Medulla oblongata (tissue), 1 donor: ENCODE measurements around the gene ZNF77.
A peak's percentile ranks its signal among the peaks of the same experiment; 100 is the strongest.
"Not testable (repeated sequence)": the region's sequence is repeated elsewhere in the genome, so short reads cannot be mapped to it uniquely, and the experiment has no call there.

Source experiments
- DNase-seq: peaks from one replicate; pipeline ENCODE4 v3.0.0-alpha.2; 2015; ENCODE audit errors: extremely low spot score

Gene ZNF77

DNA sequence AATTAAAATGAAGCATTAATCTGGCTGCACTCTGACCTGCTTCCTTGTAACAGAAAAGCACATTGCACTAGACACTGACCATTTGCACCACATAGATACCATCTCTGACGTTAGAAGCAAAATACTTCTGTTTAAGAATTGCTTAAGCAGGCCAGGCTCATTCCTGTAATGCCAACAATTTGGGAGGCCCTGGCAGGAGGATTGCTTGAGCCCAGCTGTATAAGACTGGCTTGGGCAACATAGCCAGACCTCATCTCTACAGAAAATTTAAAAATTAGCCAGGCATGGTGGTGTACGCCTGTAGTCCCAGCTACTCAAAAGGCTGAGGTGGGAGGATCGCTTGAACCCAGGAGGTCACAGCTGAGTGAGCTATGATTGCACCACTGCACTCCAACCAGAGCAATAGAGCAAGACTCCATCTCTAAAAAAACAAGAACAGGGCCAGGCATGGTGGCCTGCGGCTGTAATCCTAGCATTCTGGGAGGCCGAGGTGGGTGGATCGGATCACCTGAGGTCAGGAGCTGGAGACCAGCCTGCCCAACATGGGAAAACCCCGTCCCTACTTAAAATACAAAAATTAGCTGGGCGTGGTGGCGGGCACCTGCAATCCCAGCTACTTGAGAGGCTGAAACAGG is 25.5 kb upstream of the ZNF77 start:
- DNase-seq, result no peak

DNA sequence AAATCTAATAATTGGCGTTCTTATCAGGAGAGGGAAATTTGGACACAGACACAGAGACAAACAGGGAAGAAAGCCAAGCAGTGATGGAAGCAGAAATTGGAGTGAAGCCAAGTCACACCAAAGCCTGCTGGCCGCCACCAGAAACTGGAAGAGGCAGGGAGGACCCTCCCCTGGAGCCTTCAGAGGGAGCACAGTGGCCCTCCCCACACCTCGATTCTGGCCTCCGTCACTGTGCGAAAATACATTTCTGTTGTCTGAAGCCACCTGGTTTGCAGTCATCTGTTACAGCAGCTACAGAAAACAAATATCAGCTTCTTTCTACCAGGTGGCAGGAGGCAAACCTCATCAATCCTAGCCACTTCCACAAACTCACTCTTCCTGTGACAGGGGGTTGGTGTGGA is 24.3 kb upstream of the ZNF77 start:
- DNase-seq, result no peak

DNA sequence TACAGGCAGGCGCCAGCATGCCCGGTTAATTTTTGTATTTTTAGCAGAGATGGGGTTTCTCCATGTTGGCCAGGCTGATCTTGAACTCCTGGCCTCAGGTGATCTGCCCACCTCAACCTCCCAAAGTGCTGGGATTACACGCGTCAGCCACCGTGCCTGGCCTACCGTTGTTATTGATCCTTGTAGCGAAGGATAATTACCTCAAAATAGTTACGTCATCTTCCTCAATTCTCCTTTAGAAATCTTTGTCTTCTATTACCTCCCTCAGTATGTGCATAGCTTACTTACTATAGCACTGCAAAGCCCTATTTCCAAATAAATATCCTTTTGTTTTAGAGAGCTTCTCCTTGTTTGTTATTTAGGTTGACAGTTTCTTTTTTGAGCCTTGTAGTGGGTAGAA is 23.2 kb upstream of the ZNF77 start:
- DNase-seq, result no peak

DNA sequence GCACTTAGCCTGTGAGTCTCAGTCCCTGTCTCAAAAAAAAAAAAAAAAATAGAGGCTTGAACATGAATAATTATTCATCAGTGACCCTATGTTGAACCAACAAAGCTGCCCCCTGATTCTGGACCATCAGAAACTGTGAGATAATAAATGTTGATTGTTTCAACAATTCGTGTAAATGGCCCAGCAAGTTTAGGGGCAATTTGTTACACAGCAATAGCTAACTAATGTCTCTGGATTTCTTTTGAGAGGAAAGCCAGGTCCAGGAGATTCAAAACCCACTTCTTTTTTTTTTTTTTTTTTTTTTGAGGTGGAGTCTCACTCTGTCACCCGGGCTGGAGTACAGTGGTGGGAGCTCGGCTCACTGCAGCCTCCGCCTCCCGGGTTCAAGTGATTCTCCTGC is 20.1 kb upstream of the ZNF77 start:
- no peak for DNase-seq

DNA sequence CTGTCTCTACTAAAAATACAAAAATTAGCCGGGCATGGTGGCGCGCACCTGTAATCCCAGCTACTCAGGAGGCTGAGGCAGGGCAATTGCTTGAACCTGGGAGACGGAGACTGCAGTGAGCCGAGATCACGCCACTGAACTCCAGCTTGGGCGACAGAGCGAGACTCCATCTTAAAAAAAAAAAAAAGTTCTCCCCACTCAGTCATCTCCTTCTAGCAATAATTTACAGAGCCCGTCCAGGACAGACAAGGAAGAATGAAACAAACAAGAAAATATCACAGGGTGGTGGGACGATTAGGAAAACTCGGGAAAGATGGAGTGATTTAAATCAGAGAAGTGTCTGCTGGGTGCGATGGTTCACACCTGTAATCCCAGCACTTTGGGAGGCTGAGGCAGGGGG is 18.9 kb upstream of the ZNF77 start:
- DNase-seq, result not testable (repeated sequence)

DNA sequence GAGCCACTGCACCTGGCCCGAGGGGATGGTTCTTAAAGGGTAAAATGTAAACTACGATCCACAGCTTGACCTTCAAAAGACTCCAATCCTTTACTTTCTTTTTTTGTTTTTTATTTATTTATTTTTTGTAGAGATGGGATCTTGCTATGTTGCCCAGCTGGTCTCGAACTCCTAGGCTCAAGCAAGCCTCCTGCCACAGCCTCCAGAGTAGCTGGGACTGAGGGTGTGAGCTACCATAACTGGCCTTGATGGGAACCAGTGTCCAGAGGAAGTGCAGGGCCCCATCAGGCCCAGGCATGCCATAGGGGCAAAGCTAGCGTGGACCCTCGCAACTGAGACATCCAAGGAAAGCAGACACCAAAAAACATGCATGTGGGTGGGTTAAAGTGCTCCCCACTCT is 18.4 kb upstream of the ZNF77 start:
- DNase-seq, result no peak

DNA sequence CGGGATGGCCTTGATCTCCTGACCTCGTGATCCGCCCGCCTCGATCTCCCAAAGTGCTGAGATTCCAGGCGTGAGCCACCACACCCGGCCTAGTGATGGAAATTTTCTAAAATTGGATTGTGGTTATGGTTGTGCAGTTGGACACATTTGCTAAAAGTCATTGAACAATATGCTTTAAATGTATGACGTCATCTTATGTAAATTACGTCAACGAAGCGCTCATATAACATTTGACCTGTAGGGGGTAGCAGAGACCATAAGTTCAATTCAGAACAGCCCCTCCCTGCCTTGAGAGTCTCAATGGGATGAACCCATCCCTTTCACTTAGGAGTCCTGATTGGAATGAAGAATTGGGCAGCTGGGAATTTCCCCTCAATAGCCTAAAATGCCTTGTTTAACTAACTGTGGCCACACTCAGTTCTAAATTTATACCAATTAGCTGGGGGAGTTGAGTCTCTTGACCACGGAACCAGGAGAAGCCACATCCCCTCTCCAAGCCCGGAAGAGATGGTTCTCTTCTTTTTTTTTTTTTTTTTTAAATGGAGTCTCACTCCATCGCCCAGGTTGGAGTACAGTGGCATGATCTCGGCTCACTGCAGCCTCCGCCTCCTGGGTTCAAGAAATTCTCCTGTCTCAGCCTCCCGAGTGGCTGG is 17.4 kb upstream of the ZNF77 start:
- DNase-seq, result peak; percentile 88

DNA sequence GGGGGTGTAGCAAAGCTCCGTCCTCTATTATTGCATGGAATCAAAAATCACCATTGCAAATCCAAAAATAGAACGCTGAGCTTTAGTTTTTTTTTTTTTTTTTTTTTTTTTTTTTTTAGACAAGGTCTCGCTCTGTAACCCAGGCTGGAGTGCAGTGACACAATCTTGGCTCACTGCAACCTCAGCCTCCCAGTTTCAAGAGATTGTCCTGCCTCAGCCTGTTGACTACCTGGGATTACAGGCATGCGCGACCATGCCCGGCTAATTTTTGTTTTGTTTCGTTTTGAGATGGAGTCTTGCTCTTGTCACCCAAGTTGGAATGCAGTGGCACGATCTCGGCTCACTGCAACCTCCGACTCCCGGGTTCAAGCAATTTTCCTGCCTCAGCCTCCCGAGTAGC is 15.3 kb upstream of the ZNF77 start:
- DNase-seq, result no peak

DNA sequence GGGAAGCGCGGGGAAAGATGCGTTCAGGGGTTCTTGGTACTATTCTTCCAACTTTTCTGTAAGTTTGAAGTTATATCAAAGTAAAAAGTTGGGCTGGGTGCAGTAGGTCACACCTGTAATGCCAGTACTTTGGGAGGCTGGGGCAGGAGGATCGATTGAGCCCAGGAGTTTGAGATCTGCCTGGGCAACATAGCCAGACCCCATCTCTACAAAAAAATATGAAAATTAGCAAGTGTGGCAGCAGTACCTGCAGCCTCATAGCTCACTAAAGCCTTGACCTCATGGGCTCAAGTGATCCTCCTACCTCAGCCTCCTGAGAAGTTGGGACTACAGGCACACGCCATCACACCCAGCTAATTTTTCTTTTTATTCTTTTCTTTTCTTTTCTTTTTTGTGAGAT is 12.4 kb upstream of the ZNF77 start:
- no peak for DNase-seq

DNA sequence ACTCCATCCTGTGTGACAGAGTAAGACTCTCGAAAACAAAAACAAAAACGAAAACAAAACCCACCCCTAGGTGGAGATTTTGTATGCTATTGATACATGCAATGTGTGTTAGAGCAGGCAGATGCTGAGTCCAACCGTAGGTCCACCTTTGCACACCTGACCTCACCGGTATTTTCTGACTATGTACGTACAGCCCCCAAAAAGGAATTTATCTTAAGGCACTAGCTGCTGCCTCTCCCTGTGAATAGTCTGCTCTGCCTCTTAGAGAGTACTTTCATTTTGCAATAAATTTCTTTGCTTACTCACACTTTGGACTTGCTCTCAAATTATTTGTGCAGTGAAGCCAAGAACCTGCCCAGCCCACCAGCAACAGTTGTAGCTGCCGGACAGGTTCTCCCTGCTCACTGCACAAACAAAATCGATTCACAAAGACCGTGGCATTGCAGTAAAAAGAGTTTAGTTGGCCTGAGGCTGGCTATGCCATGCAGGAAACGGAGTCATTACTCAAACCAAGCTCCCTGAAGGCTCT is 8.2 kb upstream of the ZNF77 start:
- DNase-seq, result no peak

DNA sequence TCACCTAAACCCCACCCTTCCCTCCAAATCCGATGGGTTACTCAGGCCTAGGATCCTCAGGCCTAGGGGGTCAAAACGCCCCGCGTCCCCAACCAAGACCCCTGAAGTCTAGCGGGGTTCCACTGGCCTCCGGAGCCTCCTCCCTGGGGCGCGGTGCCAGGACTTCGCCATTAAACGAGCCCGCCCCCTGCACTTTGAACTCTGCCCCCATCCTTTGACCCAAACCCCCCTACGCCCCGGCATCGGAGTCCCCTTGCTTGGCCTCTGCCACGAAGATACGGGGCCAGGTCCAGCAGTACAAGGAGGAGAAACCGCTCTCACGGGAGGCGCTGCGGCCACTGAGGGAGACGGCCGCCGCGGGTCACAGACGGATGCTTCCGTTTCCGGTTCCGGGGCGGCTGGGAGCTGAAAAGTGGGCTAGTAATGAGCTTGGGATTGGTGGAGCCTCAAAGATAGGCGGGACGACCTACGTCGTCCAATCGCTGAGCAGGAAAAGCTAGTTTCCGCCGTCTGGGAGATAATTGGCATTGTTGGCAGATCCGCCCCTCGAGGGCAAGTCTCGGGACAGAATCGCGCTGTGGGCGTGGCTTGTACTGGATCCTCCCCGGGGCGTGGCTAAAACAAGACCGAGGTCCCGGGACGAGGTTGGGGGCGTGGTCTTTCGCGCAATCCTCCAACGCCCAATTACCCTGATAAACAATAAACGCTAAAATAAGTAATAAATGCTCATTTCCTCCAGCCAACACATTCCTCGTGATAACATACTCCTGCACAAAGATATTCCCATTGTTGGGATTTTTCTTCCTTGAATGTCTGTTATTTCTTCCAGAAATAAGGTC is 5.7 kb upstream of the ZNF77 start:
- peak; percentile 100 for DNase-seq

DNA sequence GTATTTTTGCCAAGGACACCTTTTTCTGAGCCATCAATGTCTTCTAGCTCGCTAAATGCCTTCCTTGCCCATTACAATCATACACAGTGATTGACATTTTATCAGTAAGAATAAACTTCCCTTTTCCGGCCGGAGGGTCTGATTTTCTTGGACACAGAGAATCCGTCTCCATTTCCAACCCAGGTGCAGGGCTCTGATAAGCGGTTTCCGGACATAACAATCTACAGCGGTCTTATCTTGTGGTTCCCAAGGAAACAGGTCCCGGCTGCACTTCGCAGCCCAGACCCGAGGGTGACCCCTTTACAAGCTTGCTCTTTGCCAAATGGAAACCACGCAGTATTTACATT is 5.1 kb upstream of the ZNF77 start:
- DNase-seq, result no peak

DNA sequence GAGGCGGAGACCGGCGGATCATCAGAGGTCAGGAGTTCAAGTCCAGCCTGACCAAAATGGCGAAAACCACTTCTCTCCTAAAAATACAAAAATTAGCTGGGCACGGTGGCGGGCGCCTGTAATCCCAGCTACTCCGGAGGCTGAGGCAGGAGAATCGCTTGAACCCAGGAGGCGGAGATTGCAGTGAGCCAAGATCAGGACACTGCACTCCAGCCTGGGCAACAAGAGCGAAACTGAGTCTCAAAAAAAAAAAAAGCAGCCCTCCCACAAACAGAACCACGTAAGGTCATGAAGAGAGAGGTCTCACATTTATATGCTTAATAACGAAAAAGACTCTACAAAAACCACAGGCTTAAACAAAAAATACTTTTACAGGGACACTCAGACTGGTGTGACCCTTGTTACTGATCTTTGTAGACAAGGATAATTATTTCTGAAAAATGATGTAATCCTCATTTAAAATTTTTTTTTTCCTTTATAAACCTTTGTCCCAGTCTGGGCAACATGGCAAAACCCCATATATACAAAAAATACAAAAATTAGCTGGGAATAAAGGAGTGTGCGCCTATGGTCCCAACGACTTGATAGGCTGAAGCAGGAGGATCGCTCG is 909 bp upstream of the ZNF77 start:
- no peak for DNase-seq

DNA sequence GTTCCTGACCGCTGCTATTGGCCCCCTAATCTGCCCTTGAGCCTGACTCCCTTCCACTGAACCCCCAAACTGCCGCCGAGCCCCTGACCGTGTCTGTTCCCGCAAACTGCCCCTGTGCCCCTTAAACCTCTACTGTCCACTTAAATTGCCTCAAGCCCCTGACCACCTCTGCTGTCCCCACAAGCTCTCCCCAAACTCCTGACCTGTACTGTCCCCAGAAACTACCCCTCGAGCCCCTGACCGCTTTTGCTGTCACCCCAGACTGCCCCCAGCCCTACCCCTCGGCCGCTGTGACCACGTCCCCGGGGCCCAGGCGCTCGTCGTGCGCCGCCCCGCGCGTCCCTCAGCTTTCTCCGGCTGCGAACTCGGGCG is 382 bp downstream of the ZNF77 start:
- DNase-seq, result no peak

DNA sequence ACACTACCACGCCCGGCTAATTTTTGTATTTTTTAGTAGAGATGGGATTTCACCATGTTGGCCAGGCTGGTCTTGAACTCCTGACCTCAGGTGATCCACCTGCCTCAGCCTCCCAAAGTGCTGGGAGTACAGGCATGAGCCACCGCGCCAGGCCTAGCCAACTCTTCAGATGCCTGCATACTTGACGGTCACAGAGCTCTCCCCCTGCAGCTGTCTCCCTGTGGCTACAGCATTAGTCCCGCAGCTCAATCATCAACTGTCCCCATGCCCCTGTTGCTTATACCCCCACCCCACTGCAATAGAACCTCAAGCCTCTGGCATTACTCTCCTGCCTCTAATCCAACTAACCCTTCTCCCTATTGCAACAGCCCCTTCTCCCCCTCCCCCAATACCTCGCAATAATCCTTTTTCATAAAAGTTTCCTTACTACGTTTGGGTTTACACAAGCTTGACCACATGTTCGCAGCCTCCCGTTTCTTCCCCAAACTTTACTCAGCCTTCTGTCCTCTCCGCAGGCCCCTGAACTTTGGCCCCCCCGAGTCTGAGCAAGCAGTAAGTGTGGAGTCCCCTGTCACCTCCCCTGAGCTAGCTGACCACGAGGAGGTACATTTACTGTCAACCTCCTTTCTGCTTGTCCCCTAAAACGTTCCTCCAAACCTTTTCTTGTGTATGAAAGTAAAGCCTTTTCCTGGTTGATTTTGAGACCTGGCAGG is 1.7 kb downstream of the ZNF77 start:
- DNase-seq, result no peak

DNA sequence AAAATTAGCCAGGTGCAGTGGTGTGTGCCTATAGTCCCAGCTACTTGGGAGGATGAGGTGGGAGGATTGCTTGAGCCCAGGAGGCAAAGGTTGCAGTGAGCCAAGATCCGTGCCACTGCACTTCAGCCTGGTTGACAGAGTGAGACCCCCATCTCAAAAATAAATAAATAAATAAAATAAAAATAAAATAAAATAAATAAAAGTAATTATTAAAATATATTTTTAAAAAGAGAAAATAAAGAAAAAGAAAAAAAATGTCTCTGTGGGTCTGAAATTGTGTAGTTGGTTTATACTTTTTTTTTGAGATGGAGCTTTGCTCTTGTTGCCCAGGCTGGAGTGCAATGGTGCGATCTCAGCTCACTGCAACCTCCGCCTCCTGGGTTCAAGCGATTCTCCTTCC is 8.9 kb downstream of the ZNF77 start:
- DNase-seq, result not testable (repeated sequence)

DNA sequence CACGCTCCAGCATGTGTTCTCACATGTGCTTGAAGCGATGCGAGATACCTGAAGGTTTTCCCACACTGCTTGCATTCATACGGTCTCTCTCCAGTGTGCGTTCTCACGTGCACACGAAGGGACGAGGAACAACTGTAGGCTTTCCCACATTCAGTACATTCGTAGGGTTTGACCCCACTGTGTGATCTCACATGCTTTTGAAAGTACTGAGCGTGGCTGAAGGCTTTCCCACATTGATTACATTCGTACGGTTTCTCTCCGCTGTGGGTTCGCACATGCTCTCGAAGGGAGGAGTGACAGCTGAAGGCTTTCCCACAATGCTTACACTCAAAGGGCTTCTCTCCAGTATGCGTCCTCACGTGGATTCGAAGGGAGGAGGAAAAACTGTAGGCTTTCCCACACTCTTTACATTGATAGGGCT is 11.3 kb downstream of the ZNF77 start:
- DNase-seq, result no peak

DNA sequence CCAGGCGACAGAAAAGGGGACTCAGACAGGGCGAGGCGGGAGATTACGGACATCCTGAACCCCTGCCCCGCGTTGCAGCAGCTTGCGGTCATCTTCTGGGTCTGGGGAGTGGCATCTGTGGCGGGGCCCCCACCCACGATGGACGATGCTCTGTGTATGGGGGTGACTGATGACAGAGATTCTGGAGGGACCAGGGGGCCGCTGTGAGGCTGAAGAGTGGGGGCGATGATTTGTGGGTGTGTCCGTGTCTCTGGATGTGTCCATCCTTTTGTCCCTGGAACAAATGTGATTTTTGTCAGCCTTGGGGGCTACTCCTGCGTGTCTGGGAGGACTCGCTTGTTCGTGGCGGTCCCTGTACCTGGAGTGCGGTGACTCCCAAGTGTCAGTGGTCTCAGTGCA is 17.7 kb downstream of the ZNF77 start:
- no peak for DNase-seq

DNA sequence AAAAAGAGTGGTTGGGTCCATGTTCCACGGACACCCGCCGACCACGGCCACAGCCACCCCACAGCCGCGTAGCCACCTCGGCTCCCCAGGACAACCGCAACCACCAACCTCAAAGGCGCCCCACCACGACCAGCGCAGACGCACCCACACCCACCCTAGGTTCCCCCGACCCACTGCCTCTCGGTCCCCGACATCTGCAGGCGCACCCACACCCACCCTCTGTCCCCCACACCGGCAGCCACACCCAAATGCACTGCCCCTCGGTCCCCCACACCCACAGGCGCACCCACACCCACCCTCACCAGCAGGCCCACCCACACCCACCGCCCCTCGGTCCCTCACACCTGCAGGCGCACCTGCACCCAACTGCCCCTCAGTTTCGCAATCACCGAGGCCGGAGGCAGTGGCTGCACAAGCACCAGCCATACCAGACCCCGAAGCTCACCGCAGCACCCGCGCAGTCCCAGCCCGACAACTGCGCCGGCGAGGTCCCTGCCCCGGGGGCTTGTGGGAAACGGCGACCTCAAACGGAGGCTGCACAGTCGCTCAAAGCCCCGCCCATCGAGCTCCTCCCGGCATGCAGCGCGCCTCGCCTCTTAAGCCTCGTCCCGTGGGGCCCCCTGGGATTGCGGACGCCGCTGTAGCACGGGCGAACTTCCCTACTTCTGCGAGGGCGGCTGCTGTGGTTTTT is 18.3 kb downstream of the ZNF77 start:
- DNase-seq, result no peak

DNA sequence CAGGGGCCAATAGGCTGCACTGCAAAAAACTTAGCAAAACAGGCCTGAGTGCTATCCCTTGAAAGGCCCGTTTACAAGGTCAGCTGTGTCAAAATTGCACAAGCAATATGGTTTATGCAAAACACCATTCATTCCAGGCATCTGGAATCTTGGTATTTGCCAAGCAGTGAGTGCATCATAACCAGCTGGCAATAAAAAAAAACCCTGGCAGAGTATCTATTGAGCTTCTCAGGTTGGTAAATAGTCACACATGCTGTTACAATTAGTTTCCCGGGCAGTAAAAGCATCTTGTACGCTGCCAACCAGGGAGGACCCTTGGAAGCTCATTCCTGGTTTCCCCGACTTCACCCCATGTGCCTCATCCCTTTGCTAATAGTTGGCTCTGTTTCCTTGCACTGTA is 21.3 kb downstream of the ZNF77 start:
- peak; percentile 40 for DNase-seq

DNA sequence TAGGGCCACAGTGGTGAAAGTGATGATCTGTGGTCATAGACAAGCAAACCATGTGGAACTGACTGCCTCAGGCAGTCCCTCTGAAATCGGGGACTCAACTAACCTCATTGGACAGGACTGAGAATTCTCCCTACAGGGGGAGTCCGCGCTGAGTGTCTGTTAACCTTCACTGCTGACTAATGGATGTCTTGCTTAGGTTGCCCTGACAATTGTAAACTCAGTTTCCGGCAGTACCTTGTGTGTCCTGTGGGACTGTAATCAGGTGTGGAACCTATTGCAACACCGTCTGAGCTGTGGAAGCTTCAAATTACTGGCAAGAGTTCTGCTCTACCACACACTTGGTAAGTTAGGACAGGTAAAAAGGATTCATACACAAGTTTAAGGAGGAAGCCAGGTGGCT is 21.8 kb downstream of the ZNF77 start:
- DNase-seq, result no peak
